HEK293 (cell line): Measurements from ENCODE around the gene ARMS2.

Experiments used
- ZNF488 ChIP-seq: fragments of 450-650 bp; formaldehyde crosslinking; IDR thresholded peaks from 2 replicates; pipeline ENCODE4 v1.5.1; 2016; ENCODE audit warnings: missing biosample characterization, missing genetic modification characterization
- TF ChIP-seq, protein P1 (sequence below): fragments of 450-650 bp; formaldehyde crosslinking; IDR thresholded peaks from 2 replicates; pipeline ENCODE4 v1.5.1; 2016; ENCODE audit warnings: missing biosample characterization, missing genetic modification characterization

- TF ChIP-seq, protein P1, sequence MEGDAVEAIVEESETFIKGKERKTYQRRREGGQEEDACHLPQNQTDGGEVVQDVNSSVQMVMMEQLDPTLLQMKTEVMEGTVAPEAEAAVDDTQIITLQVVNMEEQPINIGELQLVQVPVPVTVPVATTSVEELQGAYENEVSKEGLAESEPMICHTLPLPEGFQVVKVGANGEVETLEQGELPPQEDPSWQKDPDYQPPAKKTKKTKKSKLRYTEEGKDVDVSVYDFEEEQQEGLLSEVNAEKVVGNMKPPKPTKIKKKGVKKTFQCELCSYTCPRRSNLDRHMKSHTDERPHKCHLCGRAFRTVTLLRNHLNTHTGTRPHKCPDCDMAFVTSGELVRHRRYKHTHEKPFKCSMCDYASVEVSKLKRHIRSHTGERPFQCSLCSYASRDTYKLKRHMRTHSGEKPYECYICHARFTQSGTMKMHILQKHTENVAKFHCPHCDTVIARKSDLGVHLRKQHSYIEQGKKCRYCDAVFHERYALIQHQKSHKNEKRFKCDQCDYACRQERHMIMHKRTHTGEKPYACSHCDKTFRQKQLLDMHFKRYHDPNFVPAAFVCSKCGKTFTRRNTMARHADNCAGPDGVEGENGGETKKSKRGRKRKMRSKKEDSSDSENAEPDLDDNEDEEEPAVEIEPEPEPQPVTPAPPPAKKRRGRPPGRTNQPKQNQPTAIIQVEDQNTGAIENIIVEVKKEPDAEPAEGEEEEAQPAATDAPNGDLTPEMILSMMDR (tag by site-specific recombination) = no peak
- no peak for TF ChIP-seq ZNF488 (tag by site-specific recombination)
Observed at GRCh38 chr10:122484276-122485060, 30.0 kb downstream of the ARMS2 start.
